Ishikawa (cell line): Measurements from ENCODE around the gene DAAM1.

Experiments used
- CEBPB ChIP-seq: IDR thresholded peaks from 2 replicates; pipeline ENCODE4 v1.6.1; 2012
- CREB1 ChIP-seq: IDR thresholded peaks from 2 replicates; pipeline ENCODE4 v1.6.1; 2012; ENCODE audit warnings: low read depth
- EGR1 ChIP-seq: IDR thresholded peaks from 2 replicates; pipeline ENCODE4 v1.6.1; 2012
- EP300 ChIP-seq: IDR thresholded peaks from 2 replicates; pipeline ENCODE4 v1.6.1; 2012; ENCODE audit warnings: borderline replicate concordance
- FOXM1 ChIP-seq: IDR thresholded peaks from 2 replicates; pipeline ENCODE4 v1.6.1; 2012; ENCODE audit warnings: low read depth, borderline replicate concordance
- NFIC ChIP-seq: IDR thresholded peaks from 2 replicates; pipeline ENCODE4 v1.6.1; 2012
- RAD21 ChIP-seq: IDR thresholded peaks from 2 replicates; pipeline ENCODE4 v1.6.1; 2012; ENCODE audit warnings: low read depth
- TAF1 ChIP-seq: IDR thresholded peaks from 2 replicates; pipeline ENCODE4 v1.6.1; 2012; ENCODE audit warnings: low read depth, mild to moderate bottlenecking
- TCF12 ChIP-seq: IDR thresholded peaks from 2 replicates; pipeline ENCODE4 v1.6.1; 2012; ENCODE audit warnings: low read depth
- TEAD4 ChIP-seq: IDR thresholded peaks from 2 replicates; pipeline ENCODE4 v1.6.1; 2012
- USF1 ChIP-seq: IDR thresholded peaks from 2 replicates; pipeline ENCODE4 v1.6.1; 2012
- YY1 ChIP-seq: IDR thresholded peaks from 2 replicates; pipeline ENCODE4 v1.6.1; 2012; ENCODE audit warnings: low read depth
- ZBTB7A ChIP-seq: IDR thresholded peaks from 2 replicates; pipeline ENCODE4 v1.6.1; 2012; ENCODE audit warnings: low read depth
- TF ChIP-seq, protein P1 (sequence below): IDR thresholded peaks from 2 replicates; pipeline ENCODE4 v1.6.1; 2012; ENCODE audit warnings: low read depth, mild to moderate bottlenecking
- TF ChIP-seq, protein P2 (sequence below): IDR thresholded peaks from 2 replicates; pipeline ENCODE4 v1.6.1; 2012

Gene DAAM1

DNA sequence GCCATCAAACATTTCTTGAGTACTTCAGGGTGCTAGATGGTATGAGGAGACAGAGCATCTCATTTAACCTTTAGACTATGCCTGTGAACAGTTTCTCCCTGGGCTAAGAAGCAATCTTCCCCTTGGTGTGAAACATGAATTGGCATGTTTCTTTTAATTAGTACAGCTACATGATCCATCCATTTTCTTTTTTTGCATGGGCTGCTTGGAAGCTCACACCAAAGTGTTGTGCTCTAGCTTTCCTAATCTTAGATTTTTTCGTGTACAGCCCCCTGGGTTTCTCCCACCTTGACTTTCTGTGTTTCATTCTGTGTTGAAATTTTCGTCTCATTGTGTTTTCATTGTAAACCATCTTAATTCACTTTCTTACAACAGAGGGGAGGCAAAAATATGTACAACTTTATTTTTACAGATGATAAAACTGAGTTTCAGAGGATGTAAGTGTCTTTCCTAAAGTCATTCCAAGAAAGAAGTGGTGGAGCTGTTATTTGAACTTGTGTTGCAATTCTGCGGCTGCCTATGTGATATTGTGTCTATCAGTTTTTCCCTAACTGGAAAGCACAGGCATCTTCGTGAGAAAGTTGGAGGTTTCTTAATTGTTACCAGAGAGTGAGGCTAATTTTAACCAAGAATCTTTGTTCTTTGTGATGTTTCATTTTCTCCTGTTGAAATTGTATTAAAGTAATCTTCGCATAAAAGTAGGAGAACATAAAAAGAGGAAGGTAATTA lies 64.5 kb downstream of the DAAM1 start:
- TF ChIP-seq YY1, result no peak
- no peak for TF ChIP-seq NFIC
- TF ChIP-seq, protein P1, sequence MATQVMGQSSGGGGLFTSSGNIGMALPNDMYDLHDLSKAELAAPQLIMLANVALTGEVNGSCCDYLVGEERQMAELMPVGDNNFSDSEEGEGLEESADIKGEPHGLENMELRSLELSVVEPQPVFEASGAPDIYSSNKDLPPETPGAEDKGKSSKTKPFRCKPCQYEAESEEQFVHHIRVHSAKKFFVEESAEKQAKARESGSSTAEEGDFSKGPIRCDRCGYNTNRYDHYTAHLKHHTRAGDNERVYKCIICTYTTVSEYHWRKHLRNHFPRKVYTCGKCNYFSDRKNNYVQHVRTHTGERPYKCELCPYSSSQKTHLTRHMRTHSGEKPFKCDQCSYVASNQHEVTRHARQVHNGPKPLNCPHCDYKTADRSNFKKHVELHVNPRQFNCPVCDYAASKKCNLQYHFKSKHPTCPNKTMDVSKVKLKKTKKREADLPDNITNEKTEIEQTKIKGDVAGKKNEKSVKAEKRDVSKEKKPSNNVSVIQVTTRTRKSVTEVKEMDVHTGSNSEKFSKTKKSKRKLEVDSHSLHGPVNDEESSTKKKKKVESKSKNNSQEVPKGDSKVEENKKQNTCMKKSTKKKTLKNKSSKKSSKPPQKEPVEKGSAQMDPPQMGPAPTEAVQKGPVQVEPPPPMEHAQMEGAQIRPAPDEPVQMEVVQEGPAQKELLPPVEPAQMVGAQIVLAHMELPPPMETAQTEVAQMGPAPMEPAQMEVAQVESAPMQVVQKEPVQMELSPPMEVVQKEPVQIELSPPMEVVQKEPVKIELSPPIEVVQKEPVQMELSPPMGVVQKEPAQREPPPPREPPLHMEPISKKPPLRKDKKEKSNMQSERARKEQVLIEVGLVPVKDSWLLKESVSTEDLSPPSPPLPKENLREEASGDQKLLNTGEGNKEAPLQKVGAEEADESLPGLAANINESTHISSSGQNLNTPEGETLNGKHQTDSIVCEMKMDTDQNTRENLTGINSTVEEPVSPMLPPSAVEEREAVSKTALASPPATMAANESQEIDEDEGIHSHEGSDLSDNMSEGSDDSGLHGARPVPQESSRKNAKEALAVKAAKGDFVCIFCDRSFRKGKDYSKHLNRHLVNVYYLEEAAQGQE, result no peak
- TF ChIP-seq RAD21, result no peak
- TF ChIP-seq TCF12, result no peak
- no peak for TF ChIP-seq FOXM1
- TF ChIP-seq, protein P2, sequence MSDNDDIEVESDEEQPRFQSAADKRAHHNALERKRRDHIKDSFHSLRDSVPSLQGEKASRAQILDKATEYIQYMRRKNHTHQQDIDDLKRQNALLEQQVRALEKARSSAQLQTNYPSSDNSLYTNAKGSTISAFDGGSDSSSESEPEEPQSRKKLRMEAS, result no peak
- no peak for TF ChIP-seq TAF1
- TF ChIP-seq USF1, result no peak
- no peak for TF ChIP-seq EP300
- no peak for TF ChIP-seq EGR1
- TF ChIP-seq CEBPB, result no peak
- TF ChIP-seq CREB1, result no peak
- no peak for TF ChIP-seq TEAD4
- no peak for TF ChIP-seq ZBTB7A

DNA sequence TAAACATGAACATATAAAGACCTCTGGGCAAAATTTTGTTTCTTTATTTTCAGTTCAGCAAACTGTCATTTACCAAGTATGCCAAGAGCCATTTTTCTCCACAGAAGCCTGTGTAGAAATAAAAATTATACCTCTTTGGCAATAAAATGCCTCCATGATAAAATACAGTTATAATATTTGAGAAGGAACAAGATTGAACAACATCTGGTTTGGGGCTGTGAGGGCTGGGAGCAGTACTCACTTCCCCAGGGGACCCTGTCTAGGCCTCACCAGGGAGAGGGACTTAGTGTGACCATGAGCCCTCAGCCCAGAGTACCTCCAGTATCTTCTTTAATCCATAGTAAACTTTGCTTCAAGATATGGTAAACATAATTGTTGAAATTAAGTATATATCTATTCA lies 65.1 kb downstream of the DAAM1 start:
- TF ChIP-seq EP300, result no peak

DNA sequence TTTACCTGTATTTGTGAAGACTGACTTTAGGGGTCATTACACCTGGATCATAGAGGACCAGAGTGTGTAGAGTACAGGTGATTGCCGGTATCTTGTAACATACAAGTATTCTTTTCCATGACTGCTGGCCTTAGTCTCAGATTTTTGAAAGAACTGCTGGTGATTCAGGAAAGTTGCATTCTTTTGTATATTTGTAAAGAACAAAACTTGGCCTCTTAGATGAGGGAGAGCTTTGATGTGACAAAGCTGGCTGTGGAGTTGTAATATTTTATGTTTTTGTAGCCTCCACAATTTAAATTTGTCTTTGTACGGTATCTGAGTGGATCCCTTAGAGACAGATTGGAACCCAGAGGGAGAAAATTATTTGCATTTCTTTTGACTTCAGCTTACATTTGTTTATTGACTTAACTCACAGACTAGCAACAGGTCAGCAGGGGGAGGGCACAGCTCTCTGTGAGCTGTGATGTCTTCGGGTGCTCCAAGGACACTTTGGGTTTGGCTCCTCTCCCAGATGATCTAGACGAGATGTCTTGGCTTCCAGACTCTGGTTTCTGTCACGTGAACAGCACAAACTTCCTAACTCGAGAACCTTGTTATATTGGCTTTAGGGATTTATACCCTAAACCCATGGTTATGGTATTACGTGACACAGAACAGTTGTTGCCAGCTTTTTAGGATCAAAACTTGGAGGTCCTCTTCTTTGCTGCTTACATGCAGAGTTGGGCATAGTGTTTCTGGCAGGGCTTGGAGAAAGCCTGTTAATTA lies 65.9 kb downstream of the DAAM1 start:
- TF ChIP-seq ZBTB7A, result no peak
- TF ChIP-seq EGR1, result no peak
- TF ChIP-seq EP300, result no peak
- TF ChIP-seq, protein P2, result no peak
- TF ChIP-seq, protein P1, result no peak
- no peak for TF ChIP-seq TEAD4

- no peak for TF ChIP-seq ZBTB7A
- TF ChIP-seq, protein P1, result no peak
- TF ChIP-seq YY1, result no peak
- no peak for TF ChIP-seq TCF12
- no peak for TF ChIP-seq FOXM1
- no peak for TF ChIP-seq NFIC
- no peak for TF ChIP-seq USF1
- no peak for TF ChIP-seq EGR1
- TF ChIP-seq TEAD4, result no peak
- no peak for TF ChIP-seq CEBPB
- TF ChIP-seq CREB1, result no peak
Measured at GRCh38 chr14:59254911-59255545, 66.6 kb downstream of the DAAM1 start.
